OCI-LY7 (cell line): Measurements from ENCODE around the gene ENGASE.

Experiments
- CTCF ChIP-seq: fragments of 200-600 bp; sonication (generic); conservative IDR thresholded peaks from 2 replicates; pipeline ENCODE4 v1.5.1; 2014; ENCODE audit warnings: mild to moderate bottlenecking, antibody characterized with exemption, low read length, moderate library complexity, mixed read lengths
- EZH2phosphoT487 ChIP-seq: fragments of 200-600 bp; sonication (generic); IDR thresholded peaks from 2 replicates; pipeline ENCODE4 v1.6.1; 2018; ENCODE audit warnings: low read depth, borderline replicate concordance, mild to moderate bottlenecking, mixed run types, antibody characterized with exemption, low read length, moderate library complexity, mixed read lengths

DNA sequence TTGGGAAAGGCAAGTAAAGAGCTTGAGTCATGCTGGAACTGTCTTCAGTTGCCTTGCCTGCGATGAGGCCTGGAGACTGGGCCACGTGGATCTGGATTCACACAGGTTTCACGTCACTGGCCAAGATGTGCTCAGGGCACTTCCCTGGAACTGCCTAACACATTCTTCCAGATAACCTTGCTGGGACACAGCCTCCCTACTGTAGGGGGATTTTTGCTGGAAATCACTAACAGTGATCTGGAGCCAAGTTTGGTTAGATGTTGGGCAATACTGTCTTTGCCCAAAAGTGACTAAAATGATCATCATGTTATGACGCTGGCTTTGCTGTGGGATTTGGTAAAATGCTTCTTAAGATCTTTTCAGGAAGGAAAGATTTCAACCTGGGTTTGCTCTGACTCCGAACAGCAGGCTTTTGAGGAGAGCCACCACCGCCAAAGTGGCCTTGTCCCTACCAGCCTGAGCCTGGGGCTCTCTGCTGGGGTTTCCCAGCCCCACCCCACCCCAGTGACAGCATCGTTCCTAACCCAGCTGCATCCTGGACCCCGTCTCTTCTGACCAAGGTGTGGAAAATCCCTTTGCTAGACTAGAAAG is 36.0 kb upstream of the ENGASE start:
- TF ChIP-seq EZH2phosphoT487 (no peak), CTCF (no peak)
